GM23338 (cell line): ENCODE data around the gene CCDC91.

Experiments
- CREB1 ChIP-seq: fragments of 250-450 bp; sonication (Bioruptor Pico); IDR thresholded peaks from 2 replicates; pipeline ENCODE4 v1.5.0; 2020; ENCODE audit warnings: low read depth, mild to moderate bottlenecking, moderate library complexity
- EZH2phosphoT487 ChIP-seq: fragments of 200-600 bp; sonication (generic); IDR thresholded peaks from one replicate; pipeline ENCODE4 v1.8.1; 2018; ENCODE audit warnings: antibody characterized with exemption; ENCODE audit not compliant: unreplicated experiment
- POLR2AphosphoS5 ChIP-seq: IDR thresholded peaks from 2 replicates; pipeline ENCODE4 v1.6.1; 2016; ENCODE audit warnings: antibody characterized with exemption, low read depth
- TF ChIP-seq, protein P1 (sequence below), 2 experiments: fragments of 200-600 bp in 1 of 2; sonication (generic) in 1 of 2; conservative IDR thresholded peaks; 2 replicates each; pipeline versions ENCODE4 v1.5.1 to v1.6.1; 2016 to 2017; ENCODE audit warnings: antibody characterized with exemption in 2 of 2, low read depth in 2 of 2, mild to moderate bottlenecking in 2 of 2, moderate library complexity in 1 of 2
- TF ChIP-seq, protein P2 (sequence below): IDR thresholded peaks from 2 replicates; pipeline ENCODE4 v1.6.1; 2016; ENCODE audit warnings: antibody characterized with exemption

DNA sequence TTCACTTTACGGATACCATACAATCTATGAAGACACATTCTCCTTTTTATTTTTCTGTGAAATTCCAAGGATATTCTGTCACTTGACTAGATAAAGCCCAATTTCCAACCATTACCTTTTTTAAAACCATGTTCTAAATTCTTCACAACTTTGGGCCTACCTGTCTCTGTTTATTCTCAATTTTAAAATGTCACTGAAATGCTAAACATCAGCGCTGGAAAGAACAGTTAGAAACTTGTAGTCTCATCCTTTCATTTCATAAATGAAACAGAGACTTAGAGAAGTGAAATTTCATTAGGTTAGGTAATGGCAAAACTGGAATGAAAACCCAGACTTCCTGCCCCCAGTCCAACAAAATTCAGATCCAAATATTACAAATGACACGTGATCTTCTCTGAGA lies 396.2 kb downstream of the CCDC91 start:
- TF ChIP-seq, protein P1, sequence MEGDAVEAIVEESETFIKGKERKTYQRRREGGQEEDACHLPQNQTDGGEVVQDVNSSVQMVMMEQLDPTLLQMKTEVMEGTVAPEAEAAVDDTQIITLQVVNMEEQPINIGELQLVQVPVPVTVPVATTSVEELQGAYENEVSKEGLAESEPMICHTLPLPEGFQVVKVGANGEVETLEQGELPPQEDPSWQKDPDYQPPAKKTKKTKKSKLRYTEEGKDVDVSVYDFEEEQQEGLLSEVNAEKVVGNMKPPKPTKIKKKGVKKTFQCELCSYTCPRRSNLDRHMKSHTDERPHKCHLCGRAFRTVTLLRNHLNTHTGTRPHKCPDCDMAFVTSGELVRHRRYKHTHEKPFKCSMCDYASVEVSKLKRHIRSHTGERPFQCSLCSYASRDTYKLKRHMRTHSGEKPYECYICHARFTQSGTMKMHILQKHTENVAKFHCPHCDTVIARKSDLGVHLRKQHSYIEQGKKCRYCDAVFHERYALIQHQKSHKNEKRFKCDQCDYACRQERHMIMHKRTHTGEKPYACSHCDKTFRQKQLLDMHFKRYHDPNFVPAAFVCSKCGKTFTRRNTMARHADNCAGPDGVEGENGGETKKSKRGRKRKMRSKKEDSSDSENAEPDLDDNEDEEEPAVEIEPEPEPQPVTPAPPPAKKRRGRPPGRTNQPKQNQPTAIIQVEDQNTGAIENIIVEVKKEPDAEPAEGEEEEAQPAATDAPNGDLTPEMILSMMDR (conservative IDR thresholded peaks at IDR 0.05; ENCODE audit: low read depth in 2 of 2), result no peak
- TF ChIP-seq POLR2AphosphoS5 (no peak), EZH2phosphoT487 (no peak), CREB1 (no peak)
- TF ChIP-seq, protein P2, sequence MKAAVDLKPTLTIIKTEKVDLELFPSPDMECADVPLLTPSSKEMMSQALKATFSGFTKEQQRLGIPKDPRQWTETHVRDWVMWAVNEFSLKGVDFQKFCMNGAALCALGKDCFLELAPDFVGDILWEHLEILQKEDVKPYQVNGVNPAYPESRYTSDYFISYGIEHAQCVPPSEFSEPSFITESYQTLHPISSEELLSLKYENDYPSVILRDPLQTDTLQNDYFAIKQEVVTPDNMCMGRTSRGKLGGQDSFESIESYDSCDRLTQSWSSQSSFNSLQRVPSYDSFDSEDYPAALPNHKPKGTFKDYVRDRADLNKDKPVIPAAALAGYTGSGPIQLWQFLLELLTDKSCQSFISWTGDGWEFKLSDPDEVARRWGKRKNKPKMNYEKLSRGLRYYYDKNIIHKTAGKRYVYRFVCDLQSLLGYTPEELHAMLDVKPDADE, result no peak
